NCI-H128 (cell line): Measurements from ENCODE around the gene ZNF326.

Experiments used
- DNase-seq: peaks from one replicate; lab custom pipeline; 2025; ENCODE audit not compliant: unreplicated experiment; lab: John Stamatoyannopoulos, UW

The ZNF326 gene

GRCh38 chr1:90067194-90067931 lies 72.5 kb downstream of the ZNF326 start:
- DNase-seq, result no peak

- no peak for DNase-seq
Measured at GRCh38 chr1:90068611-90069280, 73.8 kb downstream of the ZNF326 start.

- no peak for DNase-seq
Measured at GRCh38 chr1:90074137-90074536, 79.2 kb downstream of the ZNF326 start.

- no peak for DNase-seq
Measured at GRCh38 chr1:90074566-90074965, 79.7 kb downstream of the ZNF326 start.

GRCh38 chr1:90074970-90075391 lies 80.1 kb downstream of the ZNF326 start:
- no peak for DNase-seq

- no peak for DNase-seq
Measured at GRCh38 chr1:90083995-90084394, 89.1 kb downstream of the ZNF326 start.
